GM12878 (cell line): ENCODE data around the gene SLC11A2. TPM values are rescaled to one million over a fixed set of nuclear protein-coding genes. Genes with fewer than 3 reads are reported as not detected.

ENCODE experiments used
- ATAC-seq: fragments of 200-7000 bp; cut with Tn5 transposase; 3 replicates; pipeline ENCODE4 v1.9.1; 2020; ENCODE audit warnings: mild to moderate bottlenecking, moderate library complexity
- BruUV-seq: library from RNA; stranded (reverse); fragments of 400-500 nt; replicated peaks from 2 replicates; lab custom pipeline; 2021; lab: Mats Ljungman, UMichigan
- CTCF ChIA-PET: fragments of 300-600 bp; sonication (Branson Sonifier 250); formaldehyde crosslinking; extraction: SDS; loops from one replicate; lab custom pipeline; 2021; ENCODE audit warnings: inconsistent platforms; lab: Yijun Ruan, JAX
- POLR2A ChIA-PET: fragments of 350-600 bp; formaldehyde crosslinking; extraction: SDS; loops from one replicate; lab custom pipeline; 2021; ENCODE audit warnings: inconsistent platforms; lab: Charles Lee
- RAD21 ChIA-PET: fragments of 300-600 bp; sonication (Branson Sonifier 250); formaldehyde crosslinking; loops from one replicate; lab custom pipeline; 2023; ENCODE audit warnings: antibody characterized with exemption; ENCODE audit not compliant: unreplicated experiment; lab: Charles Lee
- SMC1A ChIA-PET: fragments of 300-600 bp; sonication (Branson Sonifier 250); formaldehyde crosslinking; loops from one replicate; lab custom pipeline; 2023; ENCODE audit not compliant: unreplicated experiment, uncharacterized antibody; lab: Charles Lee
- DNase-seq: peaks from one replicate; pipeline ENCODE4 v3.0.0-alpha.2; 2011; ENCODE audit warnings: low read depth, low spot score
- FAIRE-seq: peaks from 3 replicates; lab custom pipeline; 2011; peaks lifted over from hg19 to GRCh38; lab: Jason Lieb, UNC
- H2AFZ ChIP-seq: 2 replicates; pipeline ENCODE4 v1.6.0; 2011; ENCODE audit warnings: low read depth, low read length, control low read depth; ENCODE audit not compliant: control insufficient read depth
- H3K27ac ChIP-seq: 2 replicates; pipeline ENCODE4 v1.5.1; 2011; ENCODE audit warnings: control low read depth; ENCODE audit not compliant: control insufficient read depth, insufficient read depth
- H3K27me3 ChIP-seq, 2 experiments: replicated peaks in 1 of 2; 2 replicates each; pipeline versions ENCODE4 v1.6.0 to v1.6.1; 2011; ENCODE audit warnings: low read length in 1 of 2; ENCODE audit not compliant: control insufficient read depth in 2 of 2, insufficient read depth in 2 of 2
- H3K36me3 ChIP-seq, 2 experiments: 2 replicates each; pipeline ENCODE4 v1.5.1; 2011; ENCODE audit warnings: low read length in 1 of 2; ENCODE audit not compliant: control insufficient read depth in 2 of 2, insufficient read depth in 2 of 2
- H3K4me1 ChIP-seq: 2 replicates; pipeline ENCODE4 v1.6.1; 2011; ENCODE audit warnings: mild to moderate bottlenecking, low read length, moderate library complexity, mixed read lengths; ENCODE audit not compliant: control insufficient read depth, insufficient read depth
- H3K4me2 ChIP-seq: 2 replicates; pipeline ENCODE4 v1.6.0; 2011; ENCODE audit warnings: control low read depth; ENCODE audit not compliant: control insufficient read depth, insufficient read depth
- H3K4me3 ChIP-seq: fragments of 200-600 bp; sonication (generic); 2 replicates; pipeline ENCODE4 v1.5.1; 2016
- H3K79me2 ChIP-seq: 2 replicates; pipeline ENCODE4 v1.6.0; 2011; ENCODE audit warnings: low read length; ENCODE audit not compliant: control insufficient read depth, insufficient read depth
- H3K9ac ChIP-seq: 2 replicates; pipeline ENCODE4 v1.8.0; 2011; ENCODE audit warnings: low read length, control low read depth, mixed read lengths; ENCODE audit not compliant: control insufficient read depth, insufficient read depth
- H3K9me3 ChIP-seq: replicated peaks from 3 replicates; pipeline ENCODE4 v1.5.1; 2011; ENCODE audit warnings: mild to moderate bottlenecking, low read length; ENCODE audit not compliant: control insufficient read depth, insufficient read depth
- H4K20me1 ChIP-seq: 2 replicates; pipeline ENCODE4 v1.6.0; 2011; ENCODE audit not compliant: control insufficient read depth, insufficient read depth
- CBX5 ChIP-seq: sonication (generic); IDR thresholded peaks from 2 replicates; pipeline ENCODE4 v1.6.1; 2016; ENCODE audit warnings: low read depth, moderate library complexity, mild to moderate bottlenecking, inconsistent platforms
- CEBPB ChIP-seq, 2 experiments: fragments of 150-350 bp in 1 of 2; IDR thresholded peaks; 2 replicates each; pipeline ENCODE4 v1.6.1; 2012 to 2014; ENCODE audit warnings: low read depth in 2 of 2, low read length in 2 of 2, borderline replicate concordance in 1 of 2, inconsistent platforms in 1 of 2
- CREB1 ChIP-seq: IDR thresholded peaks from 2 replicates; pipeline ENCODE4 v1.6.1; 2012; ENCODE audit warnings: low read depth, mild to moderate bottlenecking, inconsistent platforms
- CTCF ChIP-seq, 3 experiments: IDR thresholded peaks in 2 of 3; conservative IDR thresholded peaks in 1 of 3; 2 replicates each; pipeline ENCODE4 v1.5.1; 2011; ENCODE audit warnings: low read depth in 3 of 3, low read length in 3 of 3, mild to moderate bottlenecking in 3 of 3, control low read depth in 2 of 3, moderate library complexity in 2 of 3, inconsistent platforms in 1 of 3, mixed read lengths in 1 of 3; ENCODE audit not compliant: control insufficient read depth in 2 of 3, insufficient read depth in 1 of 3; ENCODE audit errors: extremely low read depth in 1 of 3
- EED ChIP-seq: sonication (generic); IDR thresholded peaks from 2 replicates; pipeline ENCODE4 v1.6.1; 2016; ENCODE audit warnings: antibody characterized with exemption, low read depth
- JUND ChIP-seq: IDR thresholded peaks from 2 replicates; pipeline ENCODE4 v1.6.1; 2012; ENCODE audit warnings: low read depth, mild to moderate bottlenecking, low read length, improper control_type of control experiment, moderate library complexity
- MLLT1 ChIP-seq: fragments of 450-650 bp; IDR thresholded peaks from 2 replicates; pipeline ENCODE4 v1.6.1; 2016; ENCODE audit warnings: mild to moderate bottlenecking
- NFIC ChIP-seq: IDR thresholded peaks from 2 replicates; pipeline ENCODE4 v1.6.1; 2012; ENCODE audit warnings: low read depth, mild to moderate bottlenecking, inconsistent platforms, low read length, moderate library complexity
- NFXL1 ChIP-seq: fragments of 450-650 bp; IDR thresholded peaks from 2 replicates; pipeline ENCODE4 v1.6.1; 2017; ENCODE audit warnings: antibody characterized with exemption, mild to moderate bottlenecking, borderline replicate concordance
- NRF1 ChIP-seq: conservative IDR thresholded peaks from 2 replicates; pipeline ENCODE4 v1.6.1; 2011; ENCODE audit warnings: mild to moderate bottlenecking, low read depth, low read length, improper control_type of control experiment
- PAX8 ChIP-seq: fragments of 450-650 bp; IDR thresholded peaks from 2 replicates; pipeline ENCODE4 v1.6.1; 2017; ENCODE audit warnings: mild to moderate bottlenecking, moderate library complexity
- PML ChIP-seq: IDR thresholded peaks from 2 replicates; pipeline ENCODE4 v1.6.1; 2012; ENCODE audit warnings: low read length, inconsistent platforms
- RB1 ChIP-seq: fragments of 450-650 bp; formaldehyde crosslinking; IDR thresholded peaks from 2 replicates; pipeline ENCODE4 v1.6.1; 2017; ENCODE audit warnings: mild to moderate bottlenecking, borderline replicate concordance
- RCOR1 ChIP-seq: conservative IDR thresholded peaks from 2 replicates; pipeline ENCODE4 v1.6.1; 2012; ENCODE audit warnings: low read depth, low read length, improper control_type of control experiment
- SMAD1 ChIP-seq: fragments of 450-650 bp; IDR thresholded peaks from 2 replicates; pipeline ENCODE4 v1.6.1; 2018; ENCODE audit warnings: mild to moderate bottlenecking, low read depth; ENCODE audit not compliant: partially characterized antibody
- SMC3 ChIP-seq: IDR thresholded peaks from 2 replicates; pipeline ENCODE4 v1.6.1; 2011; ENCODE audit warnings: low read length, improper control_type of control experiment, borderline replicate concordance
- USF2 ChIP-seq: IDR thresholded peaks from 2 replicates; pipeline ENCODE4 v1.6.1; 2011; ENCODE audit warnings: low read depth, low read length, improper control_type of control experiment, borderline replicate concordance
- ZBTB11 ChIP-seq: fragments of 450-650 bp; formaldehyde crosslinking; IDR thresholded peaks from 2 replicates; pipeline ENCODE4 v1.5.0; 2022; ENCODE audit warnings: mild to moderate bottlenecking, missing genetic modification characterization
- WGBS: methylation state at CpG from one replicate; pipeline ENCODE4 v1.1.6; 2016; ENCODE audit warnings: low lambda C conversion rate; ENCODE audit not compliant: insufficient replicate concordance, insufficient coverage; ENCODE audit errors: missing lambda C conversion rate; 5-methylcytosine and 5-hydroxymethylcytosine counted together
- in situ Hi-C: fragments of 300-500 bp; cut with MboI; formaldehyde crosslinking; loops from 9 replicates; pipeline ENCODE4 v1.14.3; 2018; ENCODE audit warnings: mixed read lengths
- intact Hi-C: fragments of 100-400 bp; cut with micrococcal nuclease; formaldehyde crosslinking; loops from one replicate; pipeline ENCODE4 v1.14.2; 2022; ENCODE audit not compliant: unreplicated experiment
- polyA plus RNA-seq, 11 experiments: library from polyadenylated mRNA; depleted of rRNA in 4 of 11; unstranded in 6 of 11; stranded (reverse) in 5 of 11; fragments of >200 nt; fragmentation: Nextera tagmentation in 4 of 11; fragmentation: Illumina TruSeq in 1 of 11; extraction: Ambion mirVana in 4 of 11; extraction: Trizol in 1 of 11; gene quantifications; 1 replicate in 1 of 11; 2 replicates in 10 of 11; pipeline versions ENCODE4 v1.2.1 to v1.2.3, GENCODE V29; 2011 to 2016; ENCODE audit warnings: inconsistent platforms in 2 of 11, missing spikeins in 2 of 11, low read depth in 1 of 11
- total RNA-seq, 4 experiments: library from RNA; depleted of rRNA in 3 of 4; stranded (reverse); fragments of >200 nt in 3 of 4; fragmentation: Illumina TruSeq in 1 of 4; extraction: Trizol in 1 of 4; gene quantifications; 2 replicates each; pipeline versions ENCODE4 v1.2.1 to v1.2.3, GENCODE V29; 2013 to 2021

SLC11A2 gene
- total and polyA plus RNA-seq, 10 of the 15 experiments (the other 5 are each of a cell fraction or from before 2014, with no cell fraction given): 6.2 to 29.4 (median 15.6) TPM

- DNase-seq: no peak
- in situ Hi-C loops: no loop called here
- POLR2A ChIA-PET: no interaction called here
- no peak for TF ChIP-seq CREB1
- TF ChIP-seq JUND: no peak
- TF ChIP-seq CTCF (IDR thresholded peaks at IDR 0.05 in 2 of 3, conservative IDR thresholded peaks at IDR 0.05 in 1 of 3; ENCODE audit: control insufficient read depth in 2 of 3, extremely low read depth in 1 of 3, insufficient read depth in 1 of 3, low read depth in 3 of 3, low read length in 3 of 3): no peak
- no peak for TF ChIP-seq NFXL1
- TF ChIP-seq NRF1: no peak
- no peak for TF ChIP-seq EED
- no peak for TF ChIP-seq CEBPB (IDR thresholded peaks at IDR 0.05; ENCODE audit: borderline replicate concordance in 1 of 2, low read depth in 2 of 2, low read length in 2 of 2)
- no peak for TF ChIP-seq SMAD1
- no peak for TF ChIP-seq PAX8
- TF ChIP-seq MLLT1: no peak
- TF ChIP-seq ZBTB11: no peak
- TF ChIP-seq USF2: no peak
- TF ChIP-seq NFIC: no peak
- TF ChIP-seq CBX5: no peak
- TF ChIP-seq RCOR1: no peak
- no peak for TF ChIP-seq SMC3
- TF ChIP-seq RB1: no peak
- no peak for TF ChIP-seq PML
These were observed 10.1 kb upstream of the SLC11A2 start for GRCh38 chr12:51036279-51036678.

More at GRCh38 chr12:51036279-51036678, 10.1 kb upstream of the SLC11A2 start:
- H3K9ac ChIP-seq: no peak overlapping the region
- H3K27me3 ChIP-seq: no peaks in the 10 kb centered on the region
- 36% methylated on average over 3 of the region's 3 CpGs for WGBS
- no peak for ATAC-seq
- no peak overlapping the region for H3K27ac ChIP-seq
- BruUV-seq: no TSS peak
- FAIRE-seq: no peak
- CTCF ChIA-PET: interaction anchor here (0.5 to 1.3 kb wide), 3 partner anchors 216 to 305 kb away, joined by 3 to 8 read pairs (median 3); no protein-coding TSS in a partner anchor
- no peaks in the 10 kb centered on the region for H3K9me3 ChIP-seq
- H3K4me3 ChIP-seq: no peak overlapping the region
- SMC1A ChIA-PET: interaction anchor here (1.2 kb wide), 1 partner anchor 305 kb away, joined by 3 read pairs; no protein-coding TSS in a partner anchor
- no peaks in the 10 kb centered on the region for H3K79me2 ChIP-seq
- no peak overlapping the region for H3K4me2 ChIP-seq
- intact Hi-C loops: no loop called here
- H3K4me1 ChIP-seq: no peaks in the 10 kb centered on the region
- H4K20me1 ChIP-seq: no peaks in the 10 kb centered on the region
- H3K36me3 ChIP-seq: no peaks in the 10 kb centered on the region
- H2AFZ ChIP-seq: no peak overlapping the region
- RAD21 ChIA-PET: interaction anchor here (0.9 to 1.0 kb wide), 2 partner anchors 176 to 304 kb away, joined by 3 to 4 read pairs; no protein-coding TSS in a partner anchor
